SU-DHL-6 (cell line): ENCODE measurements around the gene ASB2.

ENCODE experiments used
- H2AFZ ChIP-seq: fragments of 200-600 bp; sonication (generic); 2 replicates; pipeline ENCODE4 v1.6.1; 2014; ENCODE audit warnings: low read depth, mild to moderate bottlenecking, moderate library complexity, mixed read lengths, antibody characterized with exemption, low read length; ENCODE audit not compliant: severe bottlenecking
- H3F3A ChIP-seq: fragments of 200-600 bp; shearing (Covaris generic); 2 replicates; pipeline ENCODE4 v1.6.0; 2016; ENCODE audit warnings: antibody characterized with exemption, mild to moderate bottlenecking; ENCODE audit not compliant: insufficient read depth
- H3K27ac ChIP-seq: fragments of 200-600 bp; sonication (generic); 2 replicates; pipeline ENCODE4 v1.5.1; 2016; ENCODE audit warnings: low read depth, mild to moderate bottlenecking, low read length, moderate library complexity, mixed read lengths
- H3K27me3 ChIP-seq: fragments of 200-600 bp; sonication (generic), shearing (Covaris generic); 2 replicates; pipeline ENCODE4 v1.6.0; 2014; ENCODE audit warnings: mild to moderate bottlenecking, low read length
- H3K36me3 ChIP-seq: fragments of 200-600 bp; sonication (generic); 2 replicates; pipeline ENCODE4 v1.6.1; 2014; ENCODE audit warnings: mild to moderate bottlenecking, low read length, mixed read lengths
- H3K4me2 ChIP-seq: fragments of 300-600, 200-600 bp; shearing (Covaris generic), sonication (generic); 2 replicates; pipeline ENCODE4 v1.6.0; 2014; ENCODE audit warnings: low read length, low read depth, mild to moderate bottlenecking; ENCODE audit not compliant: poor library complexity, severe bottlenecking
- H3K4me3 ChIP-seq: fragments of 200-600 bp; sonication (generic); 2 replicates; pipeline ENCODE4 v1.5.1; 2014; ENCODE audit warnings: antibody characterized with exemption, low read length, mild to moderate bottlenecking, mixed read lengths; ENCODE audit not compliant: insufficient read depth, poor library complexity, severe bottlenecking
- H3K79me2 ChIP-seq: fragments of 200-600 bp; sonication (generic); 2 replicates; pipeline ENCODE4 v1.6.1; 2014; ENCODE audit warnings: mild to moderate bottlenecking, low read length, moderate library complexity; ENCODE audit not compliant: insufficient read depth
- H3K9ac ChIP-seq: fragments of 200-600 bp; sonication (generic); 2 replicates; pipeline ENCODE4 v1.7.0; 2014; ENCODE audit warnings: mild to moderate bottlenecking, low read length
- H3K9me2 ChIP-seq: fragments of 200-600 bp; sonication (generic); replicated peaks from 2 replicates; pipeline ENCODE4 v1.6.1; 2014; ENCODE audit warnings: low read length; ENCODE audit not compliant: insufficient read depth
- H3K9me3 ChIP-seq: fragments of 200-600 bp; sonication (generic); 2 replicates; pipeline ENCODE4 v1.6.1; 2014; ENCODE audit warnings: low read length, mixed read lengths; ENCODE audit not compliant: insufficient read depth
- H4K20me1 ChIP-seq: fragments of 200-600 bp; sonication (generic); 2 replicates; pipeline ENCODE4 v1.6.1; 2014; ENCODE audit warnings: low read depth, mild to moderate bottlenecking, antibody characterized with exemption, low read length, moderate library complexity, mixed read lengths
- CTCF ChIP-seq: fragments of 200-600 bp; sonication (generic); IDR thresholded peaks from one replicate; pipeline ENCODE4 v1.5.1; 2017; ENCODE audit warnings: antibody characterized with exemption, mild to moderate bottlenecking, low read length, moderate library complexity; ENCODE audit not compliant: insufficient read depth, poor library complexity, severe bottlenecking
- EZH2phosphoT487 ChIP-seq: fragments of 200-600 bp; sonication (generic), shearing (Covaris generic); conservative IDR thresholded peaks from 2 replicates; pipeline ENCODE4 v1.6.1; 2018; ENCODE audit warnings: mild to moderate bottlenecking, antibody characterized with exemption, low read length, moderate library complexity, mixed read lengths

Gene ASB2

GRCh38 chr14:93953263-93953662 is 23.1 kb downstream of the ASB2 start:
- 0 out of 2 replicates have a peak overlapping the region, but pooled peaks have one; percentile 99 for H3K27ac ChIP-seq
- H3K27me3 ChIP-seq: no peaks in the 10 kb centered on the region
- no peaks in the 10 kb centered on the region for H3K36me3 ChIP-seq
- H3K4me3 ChIP-seq: no peak overlapping the region
- no peaks in the 10 kb centered on the region for H4K20me1 ChIP-seq
- TF ChIP-seq EZH2phosphoT487: no peak
- TF ChIP-seq CTCF: no peak
- H3K9ac ChIP-seq: no peak overlapping the region
- no peaks in the 10 kb centered on the region for H3K79me2 ChIP-seq
- no peaks in the 10 kb centered on the region for H3K9me3 ChIP-seq
- 0 out of 2 replicates have a peak, but pooled peaks cover 9% of the 10 kb centered on the region for H3F3A ChIP-seq
- no peak overlapping the region for H3K4me2 ChIP-seq
- H3K9me2 ChIP-seq: no peaks in the 10 kb centered on the region
- no peak overlapping the region for H2AFZ ChIP-seq

DNA sequence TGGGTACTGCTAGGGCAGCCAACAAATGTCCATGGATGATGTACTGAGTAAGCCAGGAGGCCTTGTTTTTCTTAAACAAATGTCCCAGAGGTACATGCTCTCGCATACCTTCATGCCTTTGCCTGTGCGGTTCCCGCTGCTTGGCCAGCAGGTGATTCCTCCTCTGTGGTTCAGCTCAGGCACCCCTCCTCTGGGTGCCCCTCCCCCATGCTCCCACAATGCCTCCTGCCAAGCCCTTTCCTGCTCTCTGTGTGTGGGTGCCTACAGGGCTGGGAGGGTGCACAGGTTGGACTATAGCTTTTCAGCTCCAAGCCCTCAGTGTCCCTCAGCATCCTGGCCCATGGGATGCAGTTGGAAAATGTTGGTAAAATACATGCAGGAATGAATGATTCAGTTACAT is 23.5 kb downstream of the ASB2 start:
- H3K27me3 ChIP-seq: no peaks in the 10 kb centered on the region
- H3K36me3 ChIP-seq: no peaks in the 10 kb centered on the region
- 0 out of 2 replicates have a peak, but pooled peaks cover 9% of the 10 kb centered on the region for H3F3A ChIP-seq
- H3K9me2 ChIP-seq: no peaks in the 10 kb centered on the region
- H3K79me2 ChIP-seq: no peaks in the 10 kb centered on the region
- no peak overlapping the region for H2AFZ ChIP-seq
- no peaks in the 10 kb centered on the region for H4K20me1 ChIP-seq
- no peak overlapping the region for H3K9ac ChIP-seq
- peak overlapping the region; percentile 10; the same call in 1 of the 2 replicates for H3K27ac ChIP-seq
- no peak overlapping the region for H3K4me2 ChIP-seq
- H3K4me3 ChIP-seq: no peak overlapping the region
- no peaks in the 10 kb centered on the region for H3K9me3 ChIP-seq
- TF ChIP-seq EZH2phosphoT487: no peak
- no peak for TF ChIP-seq CTCF

DNA sequence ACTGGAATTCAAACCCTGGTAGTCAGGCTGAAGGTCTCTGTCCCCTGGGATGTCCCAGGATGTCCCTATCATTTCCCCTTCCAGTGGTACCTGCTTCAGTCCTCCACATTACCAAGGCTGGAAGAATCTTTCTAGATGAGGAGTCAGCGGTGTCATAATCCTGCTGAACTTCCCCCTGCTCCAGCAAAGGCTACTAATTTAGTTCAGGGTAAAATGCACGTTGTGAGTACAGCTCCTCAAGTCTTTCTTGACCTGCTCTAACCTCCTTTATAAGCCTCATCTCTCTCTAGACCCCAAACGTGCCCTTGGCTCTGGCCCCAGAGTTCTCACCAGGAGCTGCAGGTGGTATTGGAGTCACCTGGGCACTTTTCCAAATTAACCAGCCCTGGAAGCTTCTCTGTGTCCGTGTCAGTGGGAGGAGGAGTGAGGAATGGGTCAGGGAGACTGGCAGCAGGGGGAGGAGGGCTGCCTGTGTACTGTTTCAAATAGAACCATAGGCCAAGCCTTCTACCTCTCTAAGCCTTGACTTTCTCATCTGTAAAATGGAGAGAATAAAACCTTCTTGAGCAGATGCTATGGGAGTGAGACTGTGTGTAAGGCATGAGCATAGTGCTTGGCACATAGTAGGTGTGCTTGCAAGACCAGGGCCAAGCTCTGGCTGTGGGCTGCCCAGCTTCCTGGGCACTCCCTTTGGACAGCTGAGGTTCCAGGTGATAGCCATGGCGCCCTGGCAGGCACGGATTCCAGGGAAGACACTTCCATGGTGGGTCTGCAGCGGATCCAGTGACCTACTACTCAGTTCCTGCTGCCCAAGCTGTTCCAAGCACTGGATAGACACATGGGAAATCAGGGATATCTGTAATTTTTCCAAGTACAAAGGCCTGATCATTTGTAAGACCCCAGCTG is 24.5 kb downstream of the ASB2 start:
- TF ChIP-seq EZH2phosphoT487: no peak
- TF ChIP-seq CTCF: no peak
- Histone ChIP-seq H3K9ac (no peak overlapping the region), H3K79me2 (no peaks in the 10 kb centered on the region), H2AFZ (no peak overlapping the region), H3K9me3 (no peaks in the 10 kb centered on the region), H3K4me3 (no peak overlapping the region), H3K36me3 (peaks cover 4% of the 10 kb centered on the region), H3K27me3 (no peaks in the 10 kb centered on the region), H3K4me2 (no peak overlapping the region), H3F3A (0 out of 2 replicates have a peak, but pooled peaks cover 9% of the 10 kb centered on the region), H4K20me1 (no peaks in the 10 kb centered on the region), H3K27ac (peak overlapping the region; percentile 34), H3K9me2 (no peaks in the 10 kb centered on the region)
